Stimulated activated naive B cell treated with anti-CD40 and anti-IgM and Interleukin-4, amounts not matched to agents 10 μg/mL and 1 μg/mL and 100 μg/mL, for 72 hours (primary cell): ENCODE measurements around the gene DNAH17.

Experiments
- ATAC-seq, 2 donors: fragments of 150-1000 bp; cut with Tn5 transposase; replicated peaks; 2 replicates each; pipeline ENCODE4 v1.10.0; 2021; ENCODE audit warnings: moderate library complexity in 1 of 2
- DNase-seq: peaks from one replicate; pipeline ENCODE4 v3.0.0; 2021
- H3K27ac Mint-ChIP-seq: one replicate; pipeline ENCODE4 v1.8.0; 2022; ENCODE audit warnings: mild to moderate bottlenecking, mixed read lengths
- H3K27me3 Mint-ChIP-seq, 2 donors: one replicate each; pipeline ENCODE4 v1.8.0; 2022; ENCODE audit warnings: mixed read lengths in 2 of 2
- H3K36me3 Mint-ChIP-seq, 2 donors: one replicate each; pipeline ENCODE4 v1.8.0; 2022; ENCODE audit warnings: mixed read lengths in 2 of 2, mild to moderate bottlenecking in 1 of 2
- H3K4me1 Mint-ChIP-seq, 2 donors: one replicate each; pipeline ENCODE4 v1.8.0; 2022; ENCODE audit warnings: mixed read lengths in 2 of 2, mild to moderate bottlenecking in 1 of 2
- H3K4me3 Mint-ChIP-seq, 2 donors: one replicate each; pipeline ENCODE4 v1.8.0; 2022; ENCODE audit warnings: mild to moderate bottlenecking in 2 of 2, mixed read lengths in 2 of 2, moderate library complexity in 1 of 2
- H3K9me3 Mint-ChIP-seq, 2 donors: one replicate each; pipeline ENCODE4 v1.8.0; 2022; ENCODE audit warnings: mixed read lengths in 2 of 2, mild to moderate bottlenecking in 1 of 2

The DNAH17 gene

GRCh38 chr17:78577296-78577695, at the start of gene DNAH17:
TSS of gene DNAH17 (minus strand) at chr17:78577396. CDS start at chr17:78575057, 2,339 bp downstream.
- H3K4me1 Mint-ChIP-seq: peaks cover 4 to 8% of the 10 kb centered on the region in 2 donors
- H3K36me3 Mint-ChIP-seq: no peaks in the 10 kb centered on the region

GRCh38 chr17:78624324-78625151, 47.3 kb upstream of the DNAH17 start:
- Mint-ChIP-seq H3K4me1 (no peaks in the 10 kb centered on the region), H3K27ac (no peak overlapping the region), H3K4me3 (no peak overlapping the region), H3K27me3 (peaks cover 0 to 2% of the 10 kb centered on the region in 2 donors), H3K9me3 (peaks cover 0 to 6% of the 10 kb centered on the region in 2 donors), H3K36me3 (peaks cover 0 to 3% of the 10 kb centered on the region in 2 donors)
- DNase-seq: no peak
- ATAC-seq: no peak

More at GRCh38 chr17:78577296-78577695, at the start of gene DNAH17:
- peaks cover 0 to 4% of the 10 kb centered on the region in 2 donors for H3K27me3 Mint-ChIP-seq
- no peaks in the 10 kb centered on the region for H3K9me3 Mint-ChIP-seq
- DNase-seq (no peak), ATAC-seq (no peak)
- H3K4me3 Mint-ChIP-seq: no peak within 1 kb of the TSS
- no peak within 1 kb of the TSS for H3K27ac Mint-ChIP-seq

- Mint-ChIP-seq H3K27ac (no peak overlapping the region), H3K4me3 (no peak overlapping the region), H3K36me3 (peaks cover 0 to 3% of the 10 kb centered on the region in 2 donors)
Observed at GRCh38 chr17:78623541-78623940, 46.3 kb upstream of the DNAH17 start.

GRCh38 chr17:78622491-78623265, 45.5 kb upstream of the DNAH17 start:
- Mint-ChIP-seq H3K27me3 (peaks cover 0 to 5% of the 10 kb centered on the region in 2 donors), H3K36me3 (peaks cover 0 to 4% of the 10 kb centered on the region in 2 donors), H3K4me3 (no peak overlapping the region), H3K4me1 (no peaks in the 10 kb centered on the region), H3K9me3 (peaks cover 0 to 6% of the 10 kb centered on the region in 2 donors), H3K27ac (no peak overlapping the region)
- no peak for ATAC-seq
- DNase-seq: no peak

More at GRCh38 chr17:78623541-78623940, 46.3 kb upstream of the DNAH17 start:
- Mint-ChIP-seq H3K4me1 (no peaks in the 10 kb centered on the region), H3K9me3 (peaks cover 0 to 6% of the 10 kb centered on the region in 2 donors), H3K27me3 (no peaks in the 10 kb centered on the region)
- ATAC-seq: no peak
- no peak for DNase-seq

- Mint-ChIP-seq H3K27me3 (peaks cover 0 to 5% of the 10 kb centered on the region in 2 donors), H3K36me3 (peaks cover 0 to 4% of the 10 kb centered on the region in 2 donors), H3K9me3 (peaks cover 0 to 6% of the 10 kb centered on the region in 2 donors), H3K4me3 (no peak overlapping the region), H3K27ac (no peak overlapping the region), H3K4me1 (no peaks in the 10 kb centered on the region)
- DNase-seq: no peak
- ATAC-seq: no peak
Observed at GRCh38 chr17:78621720-78622490, 44.7 kb upstream of the DNAH17 start.

GRCh38 chr17:78620099-78620498, 42.9 kb upstream of the DNAH17 start:
- H3K4me3 Mint-ChIP-seq: no peak overlapping the region
- peaks cover 0 to 6% of the 10 kb centered on the region in 2 donors for H3K9me3 Mint-ChIP-seq
- no peaks in the 10 kb centered on the region for H3K4me1 Mint-ChIP-seq
- no peak overlapping the region for H3K27ac Mint-ChIP-seq
- peaks cover 0 to 4% of the 10 kb centered on the region in 2 donors for H3K36me3 Mint-ChIP-seq
- no peak for DNase-seq
- no peak for ATAC-seq
- peaks cover 0 to 5% of the 10 kb centered on the region in 2 donors for H3K27me3 Mint-ChIP-seq

- Mint-ChIP-seq H3K27ac (peak overlapping the region; percentile 20), H3K36me3 (peaks cover 0 to 4% of the 10 kb centered on the region in 2 donors), H3K4me1 (no peaks in the 10 kb centered on the region), H3K4me3 (no peak overlapping the region), H3K27me3 (peaks cover 0 to 5% of the 10 kb centered on the region in 2 donors), H3K9me3 (peaks cover 0 to 6% of the 10 kb centered on the region in 2 donors)
- DNase-seq (no peak), ATAC-seq (no peak)
Observed at GRCh38 chr17:78619334-78619733, 42.1 kb upstream of the DNAH17 start.

GRCh38 chr17:78618264-78619066, 41.3 kb upstream of the DNAH17 start:
- no peaks in the 10 kb centered on the region for H3K4me1 Mint-ChIP-seq

GRCh38 chr17:78617511-78618061, 40.4 kb upstream of the DNAH17 start:
- DNase-seq (no peak), ATAC-seq (no peak)
- Mint-ChIP-seq H3K27me3 (peaks cover 0 to 5% of the 10 kb centered on the region in 2 donors), H3K36me3 (peaks cover 0 to 3% of the 10 kb centered on the region in 2 donors), H3K27ac (no peak overlapping the region), H3K9me3 (peaks cover 0 to 6% of the 10 kb centered on the region in 2 donors), H3K4me3 (no peak overlapping the region), H3K4me1 (no peaks in the 10 kb centered on the region)

More at GRCh38 chr17:78618264-78619066, 41.3 kb upstream of the DNAH17 start:
- Mint-ChIP-seq H3K27ac (no peak overlapping the region), H3K4me3 (no peak overlapping the region), H3K27me3 (peaks cover 0 to 5% of the 10 kb centered on the region in 2 donors), H3K9me3 (peaks cover 0 to 6% of the 10 kb centered on the region in 2 donors), H3K36me3 (peaks cover 0 to 4% of the 10 kb centered on the region in 2 donors)
- DNase-seq (no peak), ATAC-seq (no peak)

GRCh38 chr17:78616946-78617345, 39.8 kb upstream of the DNAH17 start:
- Mint-ChIP-seq H3K9me3 (peaks cover 0 to 6% of the 10 kb centered on the region in 2 donors), H3K27ac (no peak overlapping the region)
- no peak for ATAC-seq

GRCh38 chr17:78615631-78616030, 38.4 kb upstream of the DNAH17 start:
- H3K9me3 Mint-ChIP-seq: peaks cover 0 to 6% of the 10 kb centered on the region in 2 donors
- no peak overlapping the region for H3K27ac Mint-ChIP-seq
- peaks cover 0 to 3% of the 10 kb centered on the region in 2 donors for H3K36me3 Mint-ChIP-seq
- ATAC-seq (no peak), DNase-seq (no peak)
- peaks cover 0 to 5% of the 10 kb centered on the region in 2 donors for H3K27me3 Mint-ChIP-seq
- no peaks in the 10 kb centered on the region for H3K4me1 Mint-ChIP-seq
- no peak overlapping the region for H3K4me3 Mint-ChIP-seq

More at GRCh38 chr17:78616946-78617345, 39.8 kb upstream of the DNAH17 start:
- peaks cover 0 to 3% of the 10 kb centered on the region in 2 donors for H3K36me3 Mint-ChIP-seq
- H3K27me3 Mint-ChIP-seq: peaks cover 0 to 5% of the 10 kb centered on the region in 2 donors
- no peak overlapping the region for H3K4me3 Mint-ChIP-seq
- no peak for DNase-seq
- no peaks in the 10 kb centered on the region for H3K4me1 Mint-ChIP-seq

GRCh38 chr17:78613416-78613815, 36.2 kb upstream of the DNAH17 start:
- peaks cover 0 to 3% of the 10 kb centered on the region in 2 donors for H3K36me3 Mint-ChIP-seq
- H3K4me1 Mint-ChIP-seq: no peaks in the 10 kb centered on the region
- DNase-seq: no peak
- no peak for ATAC-seq
- H3K27me3 Mint-ChIP-seq: peaks cover 0 to 11% of the 10 kb centered on the region in 2 donors
- no peak overlapping the region for H3K27ac Mint-ChIP-seq
- H3K4me3 Mint-ChIP-seq: no peak overlapping the region
- H3K9me3 Mint-ChIP-seq: peaks cover 0 to 1% of the 10 kb centered on the region in 2 donors

GRCh38 chr17:78611607-78612006, 34.4 kb upstream of the DNAH17 start:
- Mint-ChIP-seq H3K27me3 (peaks cover 0 to 8% of the 10 kb centered on the region in 2 donors), H3K4me3 (no peak overlapping the region), H3K27ac (no peak overlapping the region), H3K9me3 (peaks cover 0 to 5% of the 10 kb centered on the region in 2 donors), H3K36me3 (no peaks in the 10 kb centered on the region), H3K4me1 (no peaks in the 10 kb centered on the region)
- DNase-seq (no peak), ATAC-seq (no peak)
